EL (cell line): Measurements from ENCODE around the gene FUT8.
A peak's percentile ranks its signal among the peaks of the same experiment; 100 is the strongest.

Source experiments
- DNase-seq: peaks from one replicate; pipeline ENCODE4 v3.0.0-alpha.2; 2016

The FUT8 gene

DNA sequence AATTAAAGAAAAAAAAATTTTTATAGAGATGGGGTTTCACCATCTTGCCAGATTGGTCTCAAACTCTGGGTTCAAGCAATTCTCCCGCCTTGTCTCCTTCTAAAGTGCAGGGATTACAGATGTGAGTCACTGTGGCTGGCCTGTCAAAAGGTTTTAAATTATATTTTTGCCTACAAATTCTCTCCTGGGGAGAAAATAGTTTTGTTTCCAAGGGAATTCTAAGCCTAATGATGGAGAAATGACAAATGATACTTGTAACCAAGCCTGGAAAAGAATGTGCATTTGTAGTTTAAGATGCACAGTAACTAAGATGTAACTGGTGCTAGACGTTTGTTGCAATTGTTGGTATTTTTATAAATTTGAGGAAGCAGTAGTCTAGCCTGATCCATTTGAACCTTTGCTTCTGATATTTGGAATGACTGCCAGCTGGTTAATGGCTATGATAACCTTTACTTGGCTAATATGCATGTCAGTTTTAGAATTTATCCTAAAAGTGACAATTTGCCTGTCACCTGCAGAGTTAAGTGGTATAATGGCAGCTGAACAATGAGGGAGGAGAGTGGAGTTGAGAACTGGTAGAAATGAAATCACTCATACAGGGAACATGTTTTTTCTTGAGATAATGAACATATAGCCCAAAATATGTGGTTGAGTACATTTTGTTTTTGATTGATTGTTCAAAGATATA lies 148.0 kb downstream of the FUT8 start:
- DNase-seq, result no peak

DNA sequence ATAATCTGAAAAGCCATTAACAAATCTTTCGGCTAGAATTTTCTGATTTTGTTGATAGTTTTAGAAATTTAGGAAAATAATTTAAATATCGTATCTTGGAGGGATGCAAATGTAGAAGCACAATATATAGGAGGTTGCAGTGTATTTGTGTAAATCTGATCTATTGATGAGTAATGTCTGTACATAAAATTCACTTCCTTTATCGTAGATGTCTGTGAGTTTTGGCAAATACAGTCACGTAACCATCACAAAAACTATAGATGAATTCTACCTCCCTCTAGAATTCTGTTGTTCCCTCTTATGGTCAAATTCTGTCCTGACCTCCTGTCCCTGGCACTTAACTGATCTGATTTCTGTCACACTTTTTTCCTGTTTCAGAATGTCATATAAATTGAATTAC lies 151.8 kb downstream of the FUT8 start:
- DNase-seq, result no peak

DNA sequence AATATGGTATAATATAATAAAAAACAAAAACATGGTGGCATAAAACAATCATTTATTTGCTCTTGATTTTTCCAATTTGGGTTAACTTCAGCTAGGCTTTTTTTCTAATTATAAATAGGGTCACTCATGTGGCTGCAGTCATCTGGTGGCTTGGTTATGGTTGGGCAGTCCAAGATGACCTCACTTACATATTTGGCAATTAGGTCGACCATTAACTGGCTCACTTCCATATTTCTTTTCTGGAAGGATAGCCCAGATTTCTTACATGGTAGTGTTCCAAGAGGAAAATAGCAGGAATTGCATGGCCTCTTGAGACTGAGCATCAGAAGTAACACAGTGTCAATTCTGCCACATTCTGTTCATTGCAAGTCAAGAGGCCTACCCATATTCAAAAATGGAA lies 153.4 kb downstream of the FUT8 start:
- peak; percentile 6 for DNase-seq

DNA sequence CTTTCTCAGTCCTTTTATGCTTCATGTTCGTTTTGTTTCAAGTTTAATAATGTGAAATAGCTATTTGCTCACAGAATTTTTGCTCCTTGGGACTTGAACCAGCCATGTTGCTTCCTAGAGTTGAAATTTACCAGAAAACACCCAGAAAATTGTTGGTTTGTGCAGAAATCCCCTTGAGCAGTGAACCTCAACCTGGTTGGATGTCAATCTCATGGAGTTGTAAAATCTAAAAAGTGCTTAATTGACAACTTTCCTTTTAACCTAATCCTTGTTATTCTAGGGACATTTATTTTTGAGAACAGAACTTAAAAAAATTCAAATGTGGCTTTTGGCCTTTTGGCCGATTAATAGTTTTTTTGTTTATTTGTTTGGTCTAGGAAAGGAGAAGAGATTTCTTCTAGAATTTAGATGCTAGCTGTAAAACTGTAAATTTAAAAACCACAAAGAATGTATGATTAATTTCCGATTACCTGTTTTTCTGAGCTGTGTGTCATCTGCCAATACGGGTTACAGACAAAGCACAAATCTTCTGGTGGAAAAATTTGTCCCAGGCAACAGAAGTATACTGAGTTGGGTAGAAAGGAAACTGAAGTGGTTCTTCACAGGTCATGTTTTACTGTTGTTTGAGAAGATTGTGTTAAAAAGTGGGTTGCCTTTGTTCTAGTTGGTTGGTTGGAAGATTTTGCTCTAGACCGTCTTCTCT lies 154.4 kb downstream of the FUT8 start:
- no peak for DNase-seq

DNA sequence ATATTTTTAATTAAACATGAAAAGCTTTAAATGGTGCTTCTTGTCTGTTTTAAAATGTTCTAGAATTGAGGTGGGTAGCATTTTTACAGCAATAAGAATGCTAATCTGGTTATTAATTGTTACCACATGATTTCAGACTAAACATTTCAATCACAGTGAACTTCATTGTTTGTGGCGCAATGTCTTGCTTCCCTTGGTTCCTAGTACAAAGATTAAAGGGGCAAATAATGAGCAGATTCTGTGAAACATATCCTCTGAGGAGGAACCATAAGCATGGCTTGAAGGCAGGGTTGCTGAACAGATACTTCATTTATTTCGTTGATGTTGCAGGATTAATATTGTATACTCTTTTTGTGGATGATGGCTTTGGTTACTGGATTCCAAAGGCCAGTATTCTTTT lies 162.1 kb downstream of the FUT8 start:
- no peak for DNase-seq

DNA sequence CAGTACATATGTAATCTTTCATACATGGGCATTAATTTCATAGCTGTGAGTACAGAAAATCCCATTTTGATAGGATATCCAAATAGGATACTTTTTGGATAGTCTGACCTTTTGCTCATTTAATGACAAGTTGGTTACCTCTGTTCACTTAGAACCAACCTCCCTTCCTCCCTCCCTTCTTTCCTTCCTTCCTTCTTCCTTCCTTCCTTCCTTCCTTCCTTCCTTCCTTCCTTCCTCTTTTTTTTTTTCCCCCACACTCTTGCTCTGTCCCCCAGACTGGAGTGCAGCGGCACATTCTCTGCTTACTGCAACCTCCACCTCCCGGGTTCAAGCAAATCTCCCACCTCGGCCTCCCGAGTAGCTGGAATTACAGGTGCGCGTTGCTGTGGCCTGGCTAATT lies 162.9 kb downstream of the FUT8 start:
- no peak for DNase-seq

DNA sequence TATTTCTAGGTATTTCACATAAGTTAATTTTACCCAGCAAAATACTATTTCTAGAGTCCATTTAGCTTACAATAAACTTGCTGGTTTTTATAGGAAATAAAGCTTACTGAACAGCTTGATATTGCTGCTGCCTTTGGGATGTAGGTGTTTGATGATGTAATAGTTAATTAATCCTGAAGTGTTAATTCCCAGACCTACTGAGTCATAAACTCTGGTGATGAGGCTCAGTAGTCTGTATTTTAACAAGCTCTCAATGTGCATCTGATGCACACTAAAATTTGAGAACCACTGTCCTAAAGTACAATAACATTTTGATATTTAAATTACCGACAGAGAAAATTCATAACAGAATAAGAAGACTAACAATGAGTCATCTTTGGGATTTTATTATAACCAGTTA lies 168.4 kb downstream of the FUT8 start:
- no peak for DNase-seq

DNA sequence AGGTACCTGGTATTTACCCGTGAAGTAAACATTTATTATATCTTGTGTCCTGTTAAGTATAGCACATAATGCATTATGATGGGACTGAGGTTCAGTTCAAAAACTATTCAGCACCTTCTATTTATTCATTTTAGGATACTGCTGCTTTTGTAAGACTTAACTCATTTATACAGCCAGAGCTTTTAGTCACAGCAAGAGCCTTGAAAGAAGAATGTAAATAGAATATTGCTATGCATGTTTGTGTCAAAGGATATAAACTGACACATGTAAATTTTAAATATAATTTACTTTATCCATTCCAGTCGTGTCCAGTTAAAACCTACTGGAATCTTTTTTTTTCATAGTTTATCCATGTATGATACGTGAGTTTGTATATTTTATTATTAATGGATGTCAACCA lies 168.8 kb downstream of the FUT8 start:
- DNase-seq, result no peak

DNA sequence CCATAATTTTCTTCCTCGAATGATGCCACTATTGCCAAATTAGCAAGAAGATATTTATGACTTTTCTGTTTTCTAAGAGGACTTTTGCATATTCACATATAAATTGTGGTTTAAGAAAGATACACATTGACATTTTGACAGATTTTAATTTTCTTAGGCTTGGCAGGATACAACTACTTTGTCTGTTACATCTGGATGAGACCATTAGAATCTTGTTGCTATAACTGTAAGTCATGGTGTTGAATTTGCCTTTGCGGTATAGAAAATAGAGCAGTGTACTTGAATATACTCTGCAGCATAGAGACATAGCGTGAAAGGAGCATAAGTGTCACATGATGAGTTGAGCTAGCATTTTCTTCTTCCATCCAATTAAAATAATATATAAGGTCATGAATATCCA lies 169.3 kb downstream of the FUT8 start:
- DNase-seq, result no peak

DNA sequence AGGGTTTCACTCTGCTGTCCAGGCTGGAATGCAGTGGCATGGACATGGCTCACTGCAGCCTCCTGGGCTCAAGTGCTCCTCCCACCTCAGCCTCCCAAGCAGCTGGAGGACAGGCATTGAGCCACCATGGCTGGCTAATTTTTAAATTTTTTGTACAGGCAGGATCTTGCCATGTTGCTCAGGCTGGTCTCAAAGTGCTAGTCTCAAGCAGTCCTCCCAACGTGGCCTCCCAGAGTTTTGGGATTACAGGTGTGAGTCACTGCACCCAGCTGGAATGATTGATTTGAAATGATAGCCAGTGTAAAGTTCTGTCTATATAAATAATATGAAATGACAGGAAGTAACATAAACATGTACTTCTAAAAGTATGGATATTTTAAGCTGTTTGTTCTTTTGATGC lies 172.7 kb downstream of the FUT8 start:
- DNase-seq, result no peak

DNA sequence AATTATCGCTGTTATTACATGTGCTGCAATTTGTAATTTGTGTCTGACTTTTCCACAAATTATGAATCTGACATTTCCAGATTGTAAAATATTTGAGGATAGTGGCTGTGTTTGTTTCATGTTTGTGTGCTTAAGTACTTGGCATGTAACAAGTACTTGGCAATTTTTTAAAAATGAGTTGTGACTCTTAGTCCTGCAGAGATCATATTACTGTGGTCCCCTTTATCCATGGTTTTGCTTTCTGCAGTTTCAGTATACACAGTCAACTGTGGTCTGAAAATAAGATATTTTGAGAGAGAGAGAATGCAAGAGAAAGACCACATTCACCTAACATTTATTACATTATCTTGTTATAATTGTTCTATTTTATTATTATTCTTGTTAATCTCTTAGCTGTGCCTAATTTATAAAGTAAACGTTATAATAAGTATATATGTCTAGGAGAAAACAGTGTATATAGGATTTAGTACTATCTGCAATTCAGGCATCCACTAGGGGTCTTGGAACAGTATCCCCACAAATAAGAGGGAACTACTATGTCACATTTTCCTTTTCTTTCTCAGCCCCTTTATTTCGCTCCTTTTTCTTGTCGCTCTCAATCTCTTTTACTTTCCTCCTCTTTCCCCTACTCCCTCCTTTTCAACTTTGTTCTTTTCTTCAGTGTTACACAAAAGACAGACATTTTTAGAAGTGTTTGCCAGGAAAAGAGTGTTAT lies 176.1 kb downstream of the FUT8 start:
- no peak for DNase-seq

DNA sequence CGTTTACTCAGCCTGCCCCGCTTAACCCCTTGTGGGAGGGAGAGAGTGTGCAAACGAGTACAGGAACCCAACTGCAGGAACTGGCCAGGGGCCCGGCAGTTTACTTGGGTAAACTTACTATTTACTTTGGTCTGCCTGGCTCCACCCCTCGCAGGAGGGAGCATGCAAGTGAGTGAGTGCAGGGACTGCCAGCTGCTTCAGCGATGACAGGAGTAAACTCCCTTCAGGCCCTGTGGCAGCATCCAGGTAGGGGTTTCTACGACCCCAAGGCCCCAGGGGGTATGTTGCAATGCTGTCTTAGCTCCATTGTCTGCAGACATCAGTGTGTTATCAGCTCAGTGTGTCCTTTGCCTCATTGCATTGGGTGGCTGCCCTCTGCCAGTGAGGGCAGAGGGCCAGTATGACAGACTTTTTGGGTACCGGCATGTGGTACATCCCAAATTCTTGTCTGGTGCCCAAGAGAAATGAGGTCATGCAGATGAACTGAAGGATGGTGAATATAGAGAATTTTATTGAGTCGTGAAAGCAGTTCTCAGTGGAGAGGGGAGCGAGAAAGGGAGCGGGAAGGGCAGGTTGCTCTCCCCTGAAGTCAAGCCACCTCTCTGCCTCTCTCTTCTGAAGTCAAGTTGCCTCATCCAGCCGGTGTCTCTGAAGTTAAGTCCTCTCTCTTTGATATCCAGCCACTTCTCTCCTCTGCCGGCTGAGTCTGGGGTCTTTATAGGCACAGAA lies 181.8 kb downstream of the FUT8 start:
- no peak for DNase-seq

DNA sequence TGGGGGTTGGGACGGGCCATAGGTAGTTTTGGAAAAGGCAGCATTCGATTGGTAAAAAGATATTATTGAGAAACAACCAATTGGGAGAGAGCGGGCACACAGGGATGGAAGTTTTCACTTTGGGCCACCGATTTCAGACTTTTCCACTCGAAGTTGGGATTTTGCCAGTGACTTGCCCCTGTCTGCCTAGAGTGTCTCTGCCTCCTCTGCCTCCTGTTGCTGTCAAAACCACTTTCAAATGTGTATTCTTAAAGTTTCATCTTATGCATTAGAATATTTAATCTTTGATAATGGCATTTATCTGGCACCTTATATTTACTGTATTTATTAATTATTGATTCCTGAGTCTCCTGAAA lies 182.3 kb downstream of the FUT8 start:
- DNase-seq, result no peak

DNA sequence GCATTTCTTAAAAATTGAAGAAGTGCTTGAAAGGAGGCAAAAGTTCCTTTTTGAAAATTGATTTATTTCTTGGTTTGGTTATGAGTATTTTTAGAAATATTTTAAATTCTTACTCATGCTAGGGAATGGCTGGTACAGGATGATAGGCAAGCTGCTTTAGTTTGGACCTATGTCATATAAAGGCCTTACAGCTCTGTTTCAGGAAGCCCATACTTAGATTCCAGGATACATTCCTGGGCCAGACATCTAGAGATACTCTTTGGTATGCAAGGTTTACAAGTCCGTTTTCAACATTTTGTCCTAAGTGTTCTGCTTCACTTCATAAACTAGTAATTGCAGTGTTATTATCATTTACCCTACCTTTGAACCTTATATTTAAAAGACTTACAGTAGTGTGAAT lies 186.8 kb downstream of the FUT8 start:
- DNase-seq, result peak; percentile 29

DNA sequence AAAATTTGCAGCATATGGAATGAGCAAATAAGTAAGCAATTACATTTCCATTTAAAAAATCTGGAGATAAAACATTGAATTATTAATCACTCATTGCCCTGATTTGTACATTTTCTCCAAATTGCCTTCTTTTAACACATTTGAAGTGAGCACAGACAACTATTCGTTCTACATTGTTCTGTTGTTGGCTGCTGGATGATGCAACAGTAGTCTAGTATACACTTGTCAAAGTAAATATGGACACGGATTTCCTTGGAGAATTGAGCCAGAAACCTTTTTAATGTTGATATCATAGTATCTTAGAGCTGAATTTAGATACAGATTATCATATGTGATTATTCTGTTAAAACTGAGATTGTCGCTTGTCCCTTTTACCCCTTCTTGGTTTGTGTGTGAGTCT lies 188.2 kb downstream of the FUT8 start:
- no peak for DNase-seq

DNA sequence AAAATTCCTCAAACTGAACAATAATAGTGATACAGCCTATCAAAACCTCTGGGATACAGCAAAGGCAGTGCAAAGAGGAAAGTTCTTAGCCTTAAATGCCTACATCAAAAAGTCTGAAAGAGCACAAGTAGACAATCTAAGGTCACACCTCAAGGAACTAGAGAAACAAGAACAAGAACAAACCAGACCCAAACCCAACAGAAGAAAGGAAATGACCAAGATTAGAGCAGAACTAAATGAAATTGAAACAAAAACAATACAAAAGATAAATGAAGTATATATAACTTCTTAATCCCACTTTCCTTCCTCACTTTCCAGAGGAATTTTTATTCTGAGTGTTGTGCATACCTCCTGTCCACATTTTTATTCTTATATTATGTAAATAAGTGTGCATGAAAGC lies 192.0 kb downstream of the FUT8 start:
- DNase-seq, result no peak

DNA sequence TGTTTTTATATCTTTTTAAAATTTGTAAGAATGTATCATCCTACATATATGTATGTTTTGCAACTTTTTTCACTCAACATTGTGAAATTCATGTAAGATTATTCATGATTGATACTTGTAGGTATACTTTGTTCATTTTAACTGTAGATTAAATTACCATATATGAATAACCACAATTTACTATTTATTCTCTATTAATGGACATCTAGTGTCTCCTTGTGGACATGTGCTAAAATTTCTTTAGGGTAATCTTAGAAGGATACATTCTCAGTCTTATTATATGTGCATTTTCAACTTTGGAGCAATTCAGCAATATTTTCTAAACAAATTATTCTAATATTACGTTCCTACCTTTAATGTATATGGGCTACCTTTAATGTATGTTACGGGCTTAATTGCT lies 192.4 kb downstream of the FUT8 start:
- no peak for DNase-seq

DNA sequence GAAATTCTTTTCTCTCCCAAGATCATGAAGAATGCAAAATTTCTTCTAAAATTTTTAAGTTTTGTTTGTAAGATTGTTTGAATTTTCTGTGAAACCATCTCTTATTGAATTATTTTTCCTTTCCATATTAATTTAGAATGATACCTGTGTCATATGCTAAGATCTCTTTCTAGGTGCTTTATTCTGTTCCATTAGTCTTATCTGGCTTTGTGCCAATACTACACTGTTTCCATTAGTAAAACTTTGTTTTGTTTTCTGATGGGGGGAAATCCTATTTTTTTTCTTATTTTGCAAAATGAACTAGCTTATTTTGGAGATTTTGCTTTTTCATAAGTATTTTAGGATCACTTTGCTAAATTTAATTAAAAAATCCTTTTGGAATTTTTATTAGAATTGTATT lies 193.9 kb downstream of the FUT8 start:
- DNase-seq, result no peak

DNA sequence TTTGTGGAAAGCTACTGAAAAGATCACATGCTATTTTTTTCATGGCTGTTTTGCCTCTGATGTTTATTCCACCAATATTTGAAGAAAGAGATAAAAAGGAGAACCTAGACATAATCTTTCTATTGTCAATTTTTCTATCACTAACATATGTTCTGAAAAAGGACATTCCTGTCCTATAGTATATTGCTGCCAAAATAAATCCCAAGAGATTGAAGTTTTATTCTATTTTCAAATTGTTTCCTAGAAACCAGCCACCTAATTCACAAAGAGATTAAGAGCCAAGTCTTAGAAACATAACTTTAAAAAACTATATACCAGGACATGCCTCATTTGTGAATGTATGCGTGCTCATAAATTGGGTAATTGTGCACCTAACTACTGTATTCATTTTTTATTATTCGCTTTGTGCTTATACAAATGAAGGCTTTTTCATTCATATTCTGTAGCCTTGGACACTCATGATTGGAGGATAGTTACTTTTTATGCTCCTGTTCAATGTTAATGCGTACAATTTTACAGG lies 200.7 kb downstream of the FUT8 start:
- no peak for DNase-seq

DNA sequence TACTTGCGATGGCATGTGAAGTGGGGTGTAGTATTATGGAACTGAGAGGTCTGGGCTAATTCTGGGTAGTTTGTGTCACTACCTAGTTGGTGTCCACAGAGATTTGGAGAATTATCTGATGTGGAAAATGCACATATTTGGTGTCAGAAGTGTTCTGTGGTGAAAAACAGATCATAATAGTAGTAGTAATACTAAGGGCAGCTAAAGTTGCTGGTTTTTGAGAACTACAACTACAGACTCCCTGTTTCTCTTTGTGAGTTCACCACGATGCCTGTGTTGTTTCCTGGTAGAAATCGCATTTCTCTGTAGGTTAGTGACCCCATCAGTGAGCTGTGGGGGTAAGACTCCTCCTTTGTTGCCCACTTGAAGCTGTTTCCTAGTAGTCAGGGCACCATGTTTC lies 206.5 kb downstream of the FUT8 start:
- no peak for DNase-seq

DNA sequence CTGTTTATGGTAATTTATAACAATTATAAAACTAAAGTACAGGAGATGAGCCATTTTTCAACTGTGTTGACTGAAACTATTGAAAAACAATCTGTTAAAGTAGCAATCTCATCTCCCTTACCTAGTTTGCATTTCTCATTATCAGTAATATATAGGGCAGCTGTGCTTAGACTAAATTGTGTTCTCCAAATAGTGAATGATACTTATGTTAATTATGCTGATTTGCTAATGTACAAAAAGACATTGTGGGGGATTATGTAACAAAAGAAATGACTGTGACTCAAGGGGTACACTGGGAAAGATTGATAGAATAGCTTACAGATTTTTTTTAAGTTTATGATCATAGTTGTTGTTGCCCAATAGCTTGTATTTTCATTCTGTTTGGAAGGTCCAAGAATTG lies 207.7 kb downstream of the FUT8 start:
- no peak for DNase-seq

DNA sequence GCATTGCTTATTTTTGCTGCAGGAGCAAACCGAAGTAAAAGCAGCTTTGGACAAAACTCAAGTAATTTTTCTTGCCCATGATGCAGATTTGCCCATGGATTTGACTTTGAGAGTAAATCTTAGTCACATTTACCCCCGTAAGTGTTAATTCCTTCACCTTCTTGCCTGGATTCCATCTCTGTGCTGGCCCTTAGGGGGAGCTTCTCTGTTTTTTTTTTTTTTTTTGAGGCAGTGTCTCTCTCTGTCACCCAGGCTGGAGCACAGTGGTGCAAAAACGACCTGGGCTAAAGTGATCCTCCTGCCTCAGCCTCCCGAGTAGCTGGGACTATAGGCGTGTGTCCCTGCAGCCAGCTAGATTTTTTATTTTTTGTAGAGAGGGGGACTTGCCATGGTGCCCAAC lies 210.2 kb downstream of the FUT8 start:
- no peak for DNase-seq

DNA sequence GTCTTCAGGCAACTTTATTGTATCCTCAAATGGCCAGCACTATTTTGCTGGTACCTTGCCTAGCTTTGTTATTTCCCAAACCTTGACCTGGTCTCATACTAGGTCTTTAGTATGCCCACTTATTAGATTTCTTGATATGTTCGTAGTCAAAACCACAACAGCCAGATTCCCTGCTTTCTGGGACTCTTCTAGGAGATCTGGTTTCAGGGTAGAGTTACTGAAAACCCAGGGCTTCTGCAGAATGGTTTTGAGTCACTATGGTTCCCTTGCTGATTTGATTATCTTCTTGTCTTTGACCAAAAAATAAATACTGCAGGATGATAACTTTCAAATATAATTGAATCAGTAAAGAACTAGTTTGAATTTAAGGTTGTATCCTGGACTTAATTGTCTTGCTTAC lies 211.2 kb downstream of the FUT8 start:
- DNase-seq, result no peak

DNA sequence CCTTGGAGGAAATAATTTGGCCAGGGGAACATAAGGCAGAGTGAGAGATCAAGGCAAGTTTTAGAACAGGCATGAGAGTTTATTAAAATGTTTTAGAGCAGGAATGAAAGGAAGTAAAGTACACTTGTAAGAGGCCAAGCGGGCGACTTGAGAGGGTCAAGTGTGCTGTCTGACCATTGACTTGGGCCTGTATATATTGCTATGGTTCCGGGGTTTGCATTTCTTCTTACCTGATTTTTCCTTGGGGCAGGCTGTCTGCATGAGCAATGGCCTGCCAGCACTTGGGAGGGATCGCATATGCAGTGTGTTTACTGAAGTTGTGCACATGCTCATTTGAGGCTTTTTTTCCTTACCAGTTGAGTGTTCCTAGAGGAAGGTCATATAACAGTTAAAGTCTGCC lies 214.8 kb downstream of the FUT8 start:
- DNase-seq, result no peak
